GM12891 (cell line): ENCODE results near the gene LRP1B.

Source experiments
- POLR2A ChIP-seq: IDR thresholded peaks from 2 replicates; pipeline ENCODE4 v1.6.1; 2011; ENCODE audit warnings: low read depth, low read length, control low read depth
- POLR2AphosphoS5 ChIP-seq: IDR thresholded peaks from 2 replicates; pipeline ENCODE4 v1.6.1; 2011; ENCODE audit warnings: low read depth, low read length, control low read depth
- SPI1 ChIP-seq: IDR thresholded peaks from 2 replicates; pipeline ENCODE4 v1.6.1; 2011; ENCODE audit warnings: low read depth, low read length, control low read depth
- TAF1 ChIP-seq: IDR thresholded peaks from 2 replicates; pipeline ENCODE4 v1.6.1; 2011; ENCODE audit warnings: low read depth, low read length, control low read depth

DNA sequence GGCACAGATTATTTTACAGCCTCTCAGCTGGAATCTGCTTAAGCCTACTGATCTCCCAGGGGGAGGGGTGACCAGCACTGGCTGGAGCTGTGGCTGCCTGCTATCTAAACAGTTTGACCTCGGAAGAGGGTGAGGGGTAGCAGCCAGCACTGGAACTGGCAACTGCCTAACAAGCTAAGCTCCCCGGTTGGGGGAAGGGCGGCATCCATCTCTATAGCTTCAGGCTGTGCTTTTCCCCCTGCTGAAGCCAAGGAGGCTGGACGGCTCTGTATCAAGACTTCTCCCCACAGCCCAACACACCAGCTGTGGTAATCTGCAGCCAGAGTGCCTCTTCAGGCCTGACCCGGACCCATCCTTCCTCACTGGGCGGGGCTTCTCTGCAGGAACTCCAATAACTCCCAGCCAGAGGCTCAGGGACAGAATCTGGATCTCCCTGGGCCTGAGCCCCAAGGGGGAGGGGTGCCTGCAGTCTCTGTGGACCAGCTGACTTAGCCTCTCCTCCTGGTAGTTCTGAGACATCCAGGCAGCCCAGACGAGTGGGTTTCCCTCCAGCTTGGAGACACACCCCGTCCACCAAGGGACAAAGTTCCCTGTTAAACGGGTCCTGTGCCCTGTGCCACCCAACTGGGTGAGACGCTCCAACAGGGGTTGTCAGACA, 560.2 kb downstream of the LRP1B start:
- TF ChIP-seq POLR2A (no peak), POLR2AphosphoS5 (no peak), SPI1 (no peak), TAF1 (no peak)
